Neural crest cell (in vitro differentiated cells): Measurements from ENCODE around the gene UTS2R. TPM values are rescaled to one million over a fixed set of nuclear protein-coding genes. Genes with fewer than 3 reads are reported as not detected.

ENCODE experiments used
- DNase-seq: peaks from one replicate; pipeline ENCODE4 v3.0.0; 2021; ENCODE audit warnings: low read depth, mixed read lengths, low spot score
- H3K27ac Mint-ChIP-seq: one replicate; pipeline ENCODE4 v1.8.0; 2021; ENCODE audit warnings: mild to moderate bottlenecking, mixed read lengths; ENCODE audit not compliant: unreplicated experiment
- H3K27me3 Mint-ChIP-seq: 2 replicates; pipeline ENCODE4 v1.8.0; 2021; ENCODE audit warnings: low read depth, mild to moderate bottlenecking, mixed read lengths
- H3K36me3 Mint-ChIP-seq: 2 replicates; pipeline ENCODE4 v1.8.0; 2021; ENCODE audit warnings: low read depth, mild to moderate bottlenecking, mixed read lengths
- H3K4me1 Mint-ChIP-seq: 2 replicates; pipeline ENCODE4 v1.8.0; 2021; ENCODE audit warnings: mixed read lengths
- H3K4me3 Mint-ChIP-seq: one replicate; pipeline ENCODE4 v1.8.0; 2021; ENCODE audit warnings: mild to moderate bottlenecking, mixed read lengths
- H3K9me3 Mint-ChIP-seq: 2 replicates; pipeline ENCODE4 v1.8.0; 2021; ENCODE audit warnings: mixed read lengths
- total RNA-seq: library from RNA; stranded (reverse); gene quantifications from 2 replicates; pipeline ENCODE4 v1.2.1, GENCODE V29; 2021
- TF ChIP-seq, protein P1 (sequence below): fragments of 200-600 bp; sonication (generic); conservative IDR thresholded peaks from 2 replicates; pipeline ENCODE4 v1.5.0; 2021; ENCODE audit warnings: antibody characterized with exemption, mild to moderate bottlenecking

UTS2R gene
- total RNA-seq, 1 donor from 2014 or later = not detected

DNA sequence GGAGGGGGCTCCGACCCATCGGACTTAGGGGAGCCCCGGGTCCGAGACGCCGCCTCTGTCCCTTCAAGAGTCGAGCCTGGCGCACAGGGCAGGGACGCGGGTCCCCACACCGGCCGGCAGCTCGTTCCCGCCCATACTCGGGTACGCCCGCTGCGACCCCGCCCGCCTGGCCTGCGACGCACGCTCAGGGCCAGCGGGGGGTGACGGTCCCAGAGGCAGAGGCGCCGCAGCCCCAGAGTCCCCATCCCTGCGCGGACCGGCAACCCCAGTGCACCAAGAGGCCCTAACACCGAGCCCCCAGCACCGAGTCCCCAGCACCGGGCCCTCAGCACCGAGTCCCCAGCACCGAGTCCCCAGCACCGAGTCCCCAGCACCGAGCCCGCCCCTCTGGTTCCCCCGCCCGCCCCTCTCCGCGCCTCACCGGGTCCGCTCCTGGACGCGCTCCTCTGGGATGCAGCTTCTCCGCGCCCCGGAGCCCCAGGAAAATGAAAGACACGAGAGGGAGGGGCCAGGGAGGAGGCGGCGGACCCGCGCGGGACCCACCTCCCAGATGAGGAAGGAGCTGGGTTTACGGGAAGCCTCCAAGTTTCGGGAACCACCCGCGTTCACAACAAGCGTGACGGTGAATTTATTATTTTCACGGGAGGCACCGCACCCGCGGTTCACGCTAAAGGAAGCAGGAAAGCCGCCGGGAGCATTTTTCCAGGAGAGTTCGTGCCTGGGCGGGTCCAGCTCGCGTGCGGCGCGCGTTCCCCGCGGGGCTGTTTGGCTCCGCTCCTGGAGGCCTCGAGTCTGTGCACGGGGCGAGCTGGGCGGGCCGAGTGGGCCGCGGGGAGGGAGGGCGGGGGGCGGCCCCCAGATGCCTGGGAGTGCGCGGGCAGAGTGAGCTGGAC is 38.0 kb upstream of the UTS2R start, which contains the start of gene SECTM1:
Gene SECTM1, minus strand, starts transcription at position 488 of the 893 bp plus-strand sequence. CDS start 6,526 bp downstream, outside the sequence.
- DNase-seq = no peak
- Mint-ChIP-seq H3K36me3 (no peaks in the 10 kb centered on the region), H3K27ac (no peak within 1 kb of the TSS), H3K27me3 (peaks cover 83% of the 10 kb centered on the region), H3K9me3 (no peaks in the 10 kb centered on the region), H3K4me1 (peaks cover 15% of the 10 kb centered on the region), H3K4me3 (peak within 1 kb of the TSS; percentile 71)
- TF ChIP-seq, protein P1, sequence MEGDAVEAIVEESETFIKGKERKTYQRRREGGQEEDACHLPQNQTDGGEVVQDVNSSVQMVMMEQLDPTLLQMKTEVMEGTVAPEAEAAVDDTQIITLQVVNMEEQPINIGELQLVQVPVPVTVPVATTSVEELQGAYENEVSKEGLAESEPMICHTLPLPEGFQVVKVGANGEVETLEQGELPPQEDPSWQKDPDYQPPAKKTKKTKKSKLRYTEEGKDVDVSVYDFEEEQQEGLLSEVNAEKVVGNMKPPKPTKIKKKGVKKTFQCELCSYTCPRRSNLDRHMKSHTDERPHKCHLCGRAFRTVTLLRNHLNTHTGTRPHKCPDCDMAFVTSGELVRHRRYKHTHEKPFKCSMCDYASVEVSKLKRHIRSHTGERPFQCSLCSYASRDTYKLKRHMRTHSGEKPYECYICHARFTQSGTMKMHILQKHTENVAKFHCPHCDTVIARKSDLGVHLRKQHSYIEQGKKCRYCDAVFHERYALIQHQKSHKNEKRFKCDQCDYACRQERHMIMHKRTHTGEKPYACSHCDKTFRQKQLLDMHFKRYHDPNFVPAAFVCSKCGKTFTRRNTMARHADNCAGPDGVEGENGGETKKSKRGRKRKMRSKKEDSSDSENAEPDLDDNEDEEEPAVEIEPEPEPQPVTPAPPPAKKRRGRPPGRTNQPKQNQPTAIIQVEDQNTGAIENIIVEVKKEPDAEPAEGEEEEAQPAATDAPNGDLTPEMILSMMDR = no peak

- Mint-ChIP-seq H3K9me3 (no peaks in the 10 kb centered on the region), H3K4me1 (peaks cover 22% of the 10 kb centered on the region), H3K27ac (no peak overlapping the region), H3K4me3 (no peak overlapping the region), H3K36me3 (no peaks in the 10 kb centered on the region), H3K27me3 (peaks cover 85% of the 10 kb centered on the region)
- DNase-seq = no peak
- TF ChIP-seq, protein P1 = no peak
These were observed 37.4 kb upstream of the UTS2R start for GRCh38 chr17:82334204-82334621.

GRCh38 chr17:82334622-82335394 is 36.8 kb upstream of the UTS2R start:
- H3K4me3 Mint-ChIP-seq = no peak overlapping the region
- no peaks in the 10 kb centered on the region for H3K36me3 Mint-ChIP-seq
- DNase-seq = no peak
- peaks cover 25% of the 10 kb centered on the region for H3K4me1 Mint-ChIP-seq
- H3K27me3 Mint-ChIP-seq = peaks cover 85% of the 10 kb centered on the region
- no peak overlapping the region for H3K27ac Mint-ChIP-seq
- TF ChIP-seq, protein P1 = no peak
- no peaks in the 10 kb centered on the region for H3K9me3 Mint-ChIP-seq

DNA sequence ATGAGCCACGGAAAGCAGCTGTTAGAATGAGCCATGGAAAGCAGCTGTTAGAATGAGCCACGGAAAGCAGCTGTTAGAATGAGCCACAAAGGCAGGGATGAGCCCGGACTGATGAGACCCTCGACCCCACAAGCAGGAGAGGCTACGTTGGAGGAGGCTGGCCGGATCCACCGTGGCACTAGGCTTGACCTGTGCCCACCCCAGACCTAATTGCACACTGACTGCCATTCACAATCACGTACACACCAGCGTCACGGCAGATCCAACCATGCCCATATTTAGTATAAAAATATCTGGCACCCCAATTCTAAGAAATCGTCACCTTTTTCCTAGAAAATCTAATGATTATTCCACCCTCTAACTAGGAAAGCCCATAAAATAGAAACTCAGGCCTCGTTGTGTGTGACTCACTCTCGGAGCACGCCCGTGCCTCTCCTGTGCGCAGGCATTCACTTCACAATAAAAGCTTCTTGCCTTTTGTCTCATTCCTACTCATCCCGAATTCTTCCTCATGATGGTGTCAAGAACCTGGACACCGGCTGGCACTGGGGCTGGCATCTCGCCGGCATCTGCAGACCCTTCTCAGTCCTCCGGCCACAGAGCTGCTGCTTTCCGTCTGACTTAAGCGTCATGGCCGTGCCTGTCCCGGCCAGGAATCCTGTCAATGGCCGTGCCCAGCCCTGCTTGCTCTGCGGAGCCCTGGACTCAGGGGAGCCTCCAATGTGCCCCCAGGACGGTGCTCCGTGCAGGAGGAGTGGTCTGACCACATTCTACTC is 32.5 kb upstream of the UTS2R start:
- no peak overlapping the region for H3K4me3 Mint-ChIP-seq
- TF ChIP-seq, protein P1 = no peak
- H3K36me3 Mint-ChIP-seq = peaks cover 3% of the 10 kb centered on the region
- DNase-seq = no peak
- peaks cover 25% of the 10 kb centered on the region for H3K4me1 Mint-ChIP-seq
- H3K9me3 Mint-ChIP-seq = no peaks in the 10 kb centered on the region
- H3K27ac Mint-ChIP-seq = no peak overlapping the region
- peaks cover 55% of the 10 kb centered on the region for H3K27me3 Mint-ChIP-seq
